OCI-LY7 (cell line): ENCODE results near the gene CD207. TPM values are rescaled to one million over a fixed set of nuclear protein-coding genes. Genes with fewer than 3 reads are reported as not detected.

Experiments used
- BruUV-seq: library from RNA; stranded (reverse); fragments of 400-500 nt; replicated peaks from 2 replicates; lab custom pipeline; 2021; lab: Mats Ljungman, UMichigan
- CTCF ChIA-PET: fragments of 300-600 bp; sonication (Branson Sonifier 250); formaldehyde crosslinking; loops from one replicate; lab custom pipeline; 2022; ENCODE audit warnings: antibody characterized with exemption; ENCODE audit not compliant: unreplicated experiment; lab: Charles Lee
- POLR2A ChIA-PET: fragments of 300-600 bp; sonication (Branson Sonifier 250); formaldehyde crosslinking; loops from one replicate; lab custom pipeline; 2022; ENCODE audit warnings: antibody characterized with exemption; lab: Charles Lee
- DNase-seq: peaks from one replicate; pipeline ENCODE4 v3.0.0-alpha.2; 2015; ENCODE audit warnings: low spot score
- H2AFZ ChIP-seq: fragments of 200-600 bp; sonication (generic), shearing (Covaris generic); 2 replicates; pipeline ENCODE4 v1.6.1; 2014; ENCODE audit warnings: mild to moderate bottlenecking, antibody characterized with exemption, low read length, moderate library complexity
- H3K27ac ChIP-seq: fragments of 200-600 bp; sonication (generic); 2 replicates; pipeline ENCODE4 v1.5.1; 2014; ENCODE audit warnings: mixed run types, low read depth, mild to moderate bottlenecking, moderate library complexity, low read length, inconsistent platforms; ENCODE audit not compliant: poor library complexity, severe bottlenecking
- H3K36me3 ChIP-seq: fragments of 200-600 bp; sonication (generic); 2 replicates; pipeline ENCODE4 v1.6.1; 2014; ENCODE audit warnings: mild to moderate bottlenecking, antibody characterized with exemption, low read length, moderate library complexity, mixed read lengths; ENCODE audit not compliant: insufficient read depth
- H3K4me1 ChIP-seq: fragments of 200-600 bp; sonication (generic); 2 replicates; pipeline ENCODE4 v1.5.1; 2014; ENCODE audit warnings: mild to moderate bottlenecking, low read length; ENCODE audit not compliant: insufficient read depth, poor library complexity, severe bottlenecking
- H3K4me2 ChIP-seq: fragments of 200-600 bp; sonication (generic); 2 replicates; pipeline ENCODE4 v1.6.1; 2014; ENCODE audit warnings: mild to moderate bottlenecking, low read length
- H3K4me3 ChIP-seq: fragments of 200-600 bp; sonication (generic); 2 replicates; pipeline ENCODE4 v1.5.1; 2014; ENCODE audit warnings: mild to moderate bottlenecking, low read depth, low read length; ENCODE audit not compliant: poor library complexity, severe bottlenecking
- H3K79me2 ChIP-seq: fragments of 200-600 bp; sonication (generic); 2 replicates; pipeline ENCODE4 v1.6.1; 2016; ENCODE audit warnings: low read depth, mild to moderate bottlenecking, low read length, moderate library complexity, mixed read lengths; ENCODE audit not compliant: insufficient read depth
- H3K9me2 ChIP-seq: fragments of 200-600 bp; sonication (generic); 2 replicates; pipeline ENCODE4 v1.6.1; 2016; ENCODE audit warnings: mild to moderate bottlenecking, low read length, mixed read lengths; ENCODE audit not compliant: insufficient read depth
- H3K9me3 ChIP-seq: fragments of 200-600 bp; sonication (generic); 2 replicates; pipeline ENCODE4 v1.6.1; 2014; ENCODE audit warnings: mild to moderate bottlenecking, mixed run types, low read length, mixed read lengths
- H4K20me1 ChIP-seq: fragments of 200-600 bp; sonication (generic); 2 replicates; pipeline ENCODE4 v1.6.1; 2014; ENCODE audit warnings: mild to moderate bottlenecking, antibody characterized with exemption, low read length, moderate library complexity, mixed read lengths; ENCODE audit not compliant: insufficient read depth
- EZH2phosphoT487 ChIP-seq: fragments of 200-600 bp; sonication (generic); IDR thresholded peaks from 2 replicates; pipeline ENCODE4 v1.6.1; 2018; ENCODE audit warnings: low read depth, borderline replicate concordance, mild to moderate bottlenecking, mixed run types, antibody characterized with exemption, low read length, moderate library complexity, mixed read lengths
- intact Hi-C: fragments of 100-400 bp; cut with micrococcal nuclease; formaldehyde crosslinking; loops from one replicate; pipeline ENCODE4 v1.10.0; 2022; ENCODE audit not compliant: unreplicated experiment
- total RNA-seq, 2 experiments: library from RNA; depleted of rRNA in 1 of 2; stranded (reverse); fragments of >200 nt in 1 of 2; shearing (Covaris generic) in 1 of 2; gene quantifications; 2 replicates each; pipeline ENCODE4 v1.2.3, GENCODE V29; 2014 to 2022
- TF ChIP-seq, protein P1 (sequence below): fragments of 200-600 bp; sonication (generic); conservative IDR thresholded peaks from 2 replicates; pipeline ENCODE4 v1.5.1; 2014; ENCODE audit warnings: mild to moderate bottlenecking, antibody characterized with exemption, low read length, moderate library complexity, mixed read lengths

CD207 gene
- total RNA-seq, 2 experiments from 2014 or later: not detected

DNA sequence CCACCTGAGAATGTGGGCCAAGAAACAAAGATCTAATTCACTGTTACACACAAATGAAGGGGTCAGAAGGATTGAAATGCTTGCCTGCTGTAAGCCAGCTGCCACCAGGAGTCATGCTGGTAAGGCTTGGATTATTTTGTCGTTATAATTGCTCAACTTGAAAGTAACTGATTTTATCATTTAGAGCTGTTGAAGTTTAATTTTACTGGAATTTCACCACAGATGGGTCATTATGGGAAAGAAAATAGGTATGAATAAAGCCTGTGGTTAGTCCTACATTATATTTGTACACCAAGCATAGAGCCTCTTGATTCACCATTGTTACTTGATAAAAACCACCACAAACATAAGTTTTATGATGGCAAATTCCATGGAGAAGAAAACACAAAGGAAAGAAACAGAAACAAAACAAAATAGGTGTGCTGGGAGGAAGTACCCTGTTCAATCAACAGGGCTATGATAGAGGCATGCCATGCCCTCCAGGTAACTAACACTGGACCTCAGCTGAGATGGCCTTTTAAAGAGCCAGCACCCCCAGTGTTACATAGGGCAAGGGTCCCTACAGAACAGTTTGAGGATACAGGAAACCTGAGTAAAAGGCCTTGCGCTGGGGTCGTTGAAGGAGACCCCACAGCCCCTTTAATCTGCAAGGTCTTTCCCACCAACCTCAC lies 18.2 kb downstream of the CD207 start:
- Histone ChIP-seq H3K79me2 (no peaks in the 10 kb centered on the region), H3K36me3 (no peaks in the 10 kb centered on the region), H3K4me1 (no peaks in the 10 kb centered on the region), H2AFZ (no peak overlapping the region), H3K4me3 (no peak overlapping the region), H3K27ac (no peak overlapping the region), H4K20me1 (no peaks in the 10 kb centered on the region), H3K4me2 (no peak overlapping the region), H3K9me2 (no peaks in the 10 kb centered on the region), H3K9me3 (no peaks in the 10 kb centered on the region)
- BruUV-seq: no TSS peak
- CTCF ChIA-PET: no interaction called here
- no peak for DNase-seq
- POLR2A ChIA-PET: interaction anchor here (0.7 kb wide), 1 partner anchor 10 kb away, joined by 3 read pairs; no protein-coding TSS in a partner anchor
- intact Hi-C loops: no loop called here
- TF ChIP-seq, protein P1, sequence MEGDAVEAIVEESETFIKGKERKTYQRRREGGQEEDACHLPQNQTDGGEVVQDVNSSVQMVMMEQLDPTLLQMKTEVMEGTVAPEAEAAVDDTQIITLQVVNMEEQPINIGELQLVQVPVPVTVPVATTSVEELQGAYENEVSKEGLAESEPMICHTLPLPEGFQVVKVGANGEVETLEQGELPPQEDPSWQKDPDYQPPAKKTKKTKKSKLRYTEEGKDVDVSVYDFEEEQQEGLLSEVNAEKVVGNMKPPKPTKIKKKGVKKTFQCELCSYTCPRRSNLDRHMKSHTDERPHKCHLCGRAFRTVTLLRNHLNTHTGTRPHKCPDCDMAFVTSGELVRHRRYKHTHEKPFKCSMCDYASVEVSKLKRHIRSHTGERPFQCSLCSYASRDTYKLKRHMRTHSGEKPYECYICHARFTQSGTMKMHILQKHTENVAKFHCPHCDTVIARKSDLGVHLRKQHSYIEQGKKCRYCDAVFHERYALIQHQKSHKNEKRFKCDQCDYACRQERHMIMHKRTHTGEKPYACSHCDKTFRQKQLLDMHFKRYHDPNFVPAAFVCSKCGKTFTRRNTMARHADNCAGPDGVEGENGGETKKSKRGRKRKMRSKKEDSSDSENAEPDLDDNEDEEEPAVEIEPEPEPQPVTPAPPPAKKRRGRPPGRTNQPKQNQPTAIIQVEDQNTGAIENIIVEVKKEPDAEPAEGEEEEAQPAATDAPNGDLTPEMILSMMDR: no peak
- no peak for TF ChIP-seq EZH2phosphoT487

DNA sequence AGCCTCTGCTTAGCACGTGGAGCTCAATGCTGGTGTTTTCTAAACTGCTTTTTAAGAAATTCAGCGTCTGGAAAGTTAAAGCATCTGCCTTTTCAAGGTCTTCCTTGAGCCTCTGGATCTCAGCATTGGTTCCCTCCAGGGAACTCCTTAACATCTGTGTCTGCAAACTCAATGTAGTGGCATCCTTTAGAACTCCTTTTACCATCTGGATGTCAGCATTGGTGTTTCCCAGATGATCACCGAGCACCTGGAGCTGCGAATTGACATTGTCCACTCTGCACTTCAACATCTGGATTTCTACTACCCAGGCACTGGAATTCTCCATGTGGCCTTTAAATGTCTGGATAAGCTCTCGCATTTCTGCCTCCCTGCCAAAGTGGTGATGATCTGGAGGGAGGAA lies 18.9 kb downstream of the CD207 start:
- DNase-seq: no peak
- Histone ChIP-seq H3K9me2 (no peaks in the 10 kb centered on the region), H2AFZ (no peak overlapping the region), H3K9me3 (no peaks in the 10 kb centered on the region), H3K4me1 (no peaks in the 10 kb centered on the region), H3K4me2 (no peak overlapping the region), H3K36me3 (no peaks in the 10 kb centered on the region), H4K20me1 (no peaks in the 10 kb centered on the region), H3K27ac (no peak overlapping the region), H3K4me3 (no peak overlapping the region), H3K79me2 (no peaks in the 10 kb centered on the region)
- TF ChIP-seq EZH2phosphoT487: no peak
- TF ChIP-seq, protein P1: no peak
- CTCF ChIA-PET: no interaction called here
- intact Hi-C loops: no loop called here
- no TSS peak for BruUV-seq
- POLR2A ChIA-PET: no interaction called here
